Natural killer cell (primary cell): ENCODE measurements around the gene UNC93B1. TPM values are rescaled to one million over a fixed set of nuclear protein-coding genes. Genes with fewer than 3 reads are reported as not detected.
A peak's percentile ranks its signal among the peaks of the same experiment; 100 is the strongest.

Source experiments
- ATAC-seq, 3 donors: fragments of 150-1000 bp in 2 of 3; fragments of 200-7000 bp in 1 of 3; cut with Tn5 transposase; 1 replicate in 1 of 3; 2 replicates in 2 of 3; pipeline ENCODE4 v1.10.0; 2021; ENCODE audit warnings: mild to moderate bottlenecking in 2 of 3, moderate library complexity in 2 of 3
- DNase-seq, 2 donors: peaks; one replicate each; pipeline versions ENCODE4 v3.0.0 to v3.0.0-alpha.2; 2013 to 2021; ENCODE audit warnings: mixed read lengths in 1 of 2
- H3K27ac ChIP-seq: one replicate; pipeline ENCODE4 v1.5.1; 2013; ENCODE audit warnings: mild to moderate bottlenecking, low read length
- H3K27me3 ChIP-seq: one replicate; pipeline ENCODE4 v1.6.1; 2013; ENCODE audit warnings: low read length; ENCODE audit not compliant: control insufficient read depth, insufficient read depth
- H3K36me3 ChIP-seq: one replicate; pipeline ENCODE4 v1.6.1; 2013; ENCODE audit warnings: low read length; ENCODE audit not compliant: control insufficient read depth, insufficient read depth
- H3K4me1 ChIP-seq: one replicate; pipeline ENCODE4 v1.6.1; 2013; ENCODE audit warnings: low read length; ENCODE audit not compliant: control insufficient read depth, insufficient read depth
- H3K4me3 ChIP-seq: one replicate; pipeline ENCODE4 v1.5.1; 2013; ENCODE audit warnings: low read length
- H3K9me3 ChIP-seq: one replicate; pipeline ENCODE4 v1.6.1; 2013; ENCODE audit warnings: low read length; ENCODE audit not compliant: control insufficient read depth, insufficient read depth
- H3K27ac Mint-ChIP-seq, 2 donors: one replicate each; pipeline ENCODE4 v1.8.0; 2022; ENCODE audit warnings: mild to moderate bottlenecking in 2 of 2, mixed read lengths in 2 of 2, moderate library complexity in 1 of 2
- H3K27me3 Mint-ChIP-seq, 2 donors: one replicate each; pipeline ENCODE4 v1.8.0; 2022; ENCODE audit warnings: low read depth in 2 of 2, mixed read lengths in 2 of 2
- H3K36me3 Mint-ChIP-seq: one replicate; pipeline ENCODE4 v1.8.0; 2022; ENCODE audit warnings: mixed read lengths
- H3K4me1 Mint-ChIP-seq, 2 donors: one replicate each; pipeline ENCODE4 v1.8.0; 2022; ENCODE audit warnings: mixed read lengths in 2 of 2
- H3K4me3 Mint-ChIP-seq: one replicate; pipeline ENCODE4 v1.8.0; 2022; ENCODE audit warnings: mild to moderate bottlenecking, moderate library complexity, mixed read lengths
- H3K9me3 Mint-ChIP-seq, 2 donors: one replicate each; pipeline ENCODE4 v1.8.0; 2022; ENCODE audit warnings: mixed read lengths in 2 of 2
- WGBS: methylation state at CpG from one replicate; pipeline ENCODE4 v1.1.7; 2013; ENCODE audit warnings: missing lambda C conversion rate; ENCODE audit not compliant: insufficient coverage; 5-methylcytosine and 5-hydroxymethylcytosine counted together
- intact Hi-C: fragments of 100-400 bp; cut with micrococcal nuclease; formaldehyde crosslinking; loops from one replicate; pipeline ENCODE4 v1.14.2; 2022
- total RNA-seq, 4 donors: library from RNA; stranded (reverse); fragments of 120-200 nt in 1 of 4; gene quantifications; one replicate each; pipeline versions ENCODE4 v1.2.3 to v1.2.4, GENCODE V29; 2013 to 2022
- TF ChIP-seq, protein P1 (sequence below): fragments of 200-600 bp; IDR thresholded peaks from one replicate; pipeline ENCODE4 v1.8.0; 2022; ENCODE audit warnings: antibody characterized with exemption

The UNC93B1 gene
- total RNA-seq, 3 donors from 2014 or later (not counting 1 experiment from before 2014, with no cell fraction given): 26.6 to 44.3 (median 39.7) TPM

DNA sequence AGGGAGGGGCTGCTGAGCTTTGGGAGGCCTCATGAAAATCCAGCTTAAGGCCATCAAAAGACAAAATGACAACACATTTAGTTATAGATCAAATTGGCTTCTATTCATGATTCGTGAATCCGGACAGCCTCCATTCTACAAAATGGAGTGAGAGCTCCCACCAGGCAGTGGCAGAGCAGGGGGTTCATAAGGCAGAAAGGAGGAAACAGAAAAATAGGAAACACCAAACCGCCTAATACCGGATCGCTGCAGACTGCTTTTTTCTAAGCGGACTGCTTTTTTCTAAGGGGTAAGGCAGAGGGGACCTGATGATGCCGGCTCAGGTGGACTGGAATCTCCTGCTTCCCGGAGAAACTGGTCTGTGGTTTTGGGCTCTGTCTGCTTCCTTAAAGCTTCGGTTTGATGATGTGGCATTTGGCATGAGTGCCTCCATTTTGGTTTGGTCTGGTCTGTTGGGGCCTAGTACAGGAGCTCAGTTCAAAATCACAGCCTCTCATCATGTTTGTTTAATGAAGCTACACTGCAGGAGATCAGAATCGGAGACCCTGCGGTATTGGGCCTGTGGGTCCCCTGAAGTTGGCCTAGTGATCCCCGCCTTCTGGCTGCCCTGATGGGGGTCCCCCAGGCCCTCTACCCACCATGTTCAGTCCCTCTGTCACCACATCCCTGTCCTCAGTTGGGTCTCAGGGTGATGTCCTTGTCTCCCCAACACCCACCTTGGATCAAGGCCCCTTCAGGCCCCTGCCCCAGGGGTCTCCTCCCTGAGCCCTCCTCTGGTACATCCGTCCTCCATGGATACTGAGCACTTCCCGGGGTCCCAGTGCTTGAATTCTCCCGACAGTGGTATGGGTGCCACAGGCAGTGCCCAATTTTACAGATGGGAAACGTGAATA lies 7.4 kb upstream of the UNC93B1 start:
- TF ChIP-seq, protein P1, sequence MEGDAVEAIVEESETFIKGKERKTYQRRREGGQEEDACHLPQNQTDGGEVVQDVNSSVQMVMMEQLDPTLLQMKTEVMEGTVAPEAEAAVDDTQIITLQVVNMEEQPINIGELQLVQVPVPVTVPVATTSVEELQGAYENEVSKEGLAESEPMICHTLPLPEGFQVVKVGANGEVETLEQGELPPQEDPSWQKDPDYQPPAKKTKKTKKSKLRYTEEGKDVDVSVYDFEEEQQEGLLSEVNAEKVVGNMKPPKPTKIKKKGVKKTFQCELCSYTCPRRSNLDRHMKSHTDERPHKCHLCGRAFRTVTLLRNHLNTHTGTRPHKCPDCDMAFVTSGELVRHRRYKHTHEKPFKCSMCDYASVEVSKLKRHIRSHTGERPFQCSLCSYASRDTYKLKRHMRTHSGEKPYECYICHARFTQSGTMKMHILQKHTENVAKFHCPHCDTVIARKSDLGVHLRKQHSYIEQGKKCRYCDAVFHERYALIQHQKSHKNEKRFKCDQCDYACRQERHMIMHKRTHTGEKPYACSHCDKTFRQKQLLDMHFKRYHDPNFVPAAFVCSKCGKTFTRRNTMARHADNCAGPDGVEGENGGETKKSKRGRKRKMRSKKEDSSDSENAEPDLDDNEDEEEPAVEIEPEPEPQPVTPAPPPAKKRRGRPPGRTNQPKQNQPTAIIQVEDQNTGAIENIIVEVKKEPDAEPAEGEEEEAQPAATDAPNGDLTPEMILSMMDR: no peak
- H3K9me3 Mint-ChIP-seq: no peaks in the 10 kb centered on the region
- DNase-seq (no peak), ATAC-seq (no peak)
- H3K36me3 Mint-ChIP-seq: no peaks in the 10 kb centered on the region
- no peaks in the 10 kb centered on the region for H3K27me3 Mint-ChIP-seq
- Histone ChIP-seq H3K4me3 (no peak overlapping the region), H3K9me3 (no peaks in the 10 kb centered on the region), H3K27me3 (no peaks in the 10 kb centered on the region), H3K36me3 (no peaks in the 10 kb centered on the region), H3K4me1 (peaks cover 54% of the 10 kb centered on the region), H3K27ac (no peak overlapping the region)
- H3K4me3 Mint-ChIP-seq: peak overlapping the region; percentile 21
- 78% methylated on average over 16 of the region's 16 CpGs for WGBS
- peaks cover 21 to 26% of the 10 kb centered on the region in 2 donors for H3K4me1 Mint-ChIP-seq
- peak overlapping the region in 1 of 2 donors; percentile 24 for H3K27ac Mint-ChIP-seq
- intact Hi-C loops: no loop called here

DNA sequence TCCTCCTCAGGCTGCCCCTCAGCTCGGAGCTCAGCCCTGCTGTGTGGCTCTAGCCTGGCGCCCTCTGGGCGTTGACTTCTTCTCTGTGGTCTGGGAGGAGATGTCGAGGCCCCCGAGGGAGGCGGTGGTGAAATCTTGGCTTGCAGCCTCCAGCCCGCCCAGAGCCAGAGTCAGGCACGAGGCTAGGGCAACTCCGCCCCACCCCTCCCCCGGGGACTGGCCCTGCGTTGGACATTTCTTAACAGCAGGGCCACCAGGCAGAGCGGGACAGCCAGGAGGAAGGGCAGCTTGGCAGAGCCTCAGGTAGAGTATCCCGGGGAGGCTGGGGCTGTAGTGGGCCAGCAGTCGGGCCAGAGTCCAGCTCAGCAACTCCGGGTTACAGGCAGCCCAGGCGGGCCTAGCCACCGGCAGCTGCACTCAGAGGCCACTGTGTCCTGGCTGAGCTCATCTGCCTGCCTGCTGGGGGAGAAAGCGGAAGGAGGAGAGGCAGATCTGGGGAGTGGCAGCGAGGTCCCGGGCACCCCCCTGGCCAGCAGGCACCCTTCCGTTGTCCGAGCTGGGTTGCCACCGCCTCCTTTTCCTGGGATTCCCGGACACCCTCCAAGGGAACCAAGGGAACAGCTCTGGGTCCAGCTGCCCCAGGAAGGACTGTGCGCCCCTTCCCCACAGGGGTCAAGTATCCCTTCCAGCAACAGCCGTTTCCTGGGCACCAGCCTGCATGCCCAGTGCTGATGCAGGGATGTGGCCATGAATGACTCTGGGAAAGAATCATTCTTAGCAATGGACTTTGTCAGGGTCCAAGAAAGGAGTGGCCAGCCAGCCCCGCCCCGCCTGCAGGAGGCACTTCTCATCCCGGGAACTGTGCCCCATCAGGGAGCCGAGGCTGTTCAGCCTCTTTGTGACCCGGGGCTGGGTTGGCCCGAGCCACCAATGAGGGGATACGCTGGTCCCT lies 6.5 kb upstream of the UNC93B1 start, which contains the start of gene ALDH3B1:
ALDH3B1 (plus strand) TSS at position 238 of the 952 bp plus-strand sequence. CDS start 4,971 bp downstream, outside the sequence.
- Histone ChIP-seq H3K4me3 (peak within 1 kb of the TSS; percentile 8), H3K4me1 (peaks cover 54% of the 10 kb centered on the region), H3K9me3 (no peaks in the 10 kb centered on the region), H3K36me3 (no peaks in the 10 kb centered on the region), H3K27ac (peak within 1 kb of the TSS; percentile 47), H3K27me3 (no peaks in the 10 kb centered on the region)
- TF ChIP-seq, protein P1: no peak
- peak within 1 kb of the TSS in 1 of 2 donors; percentile 88 for H3K27ac Mint-ChIP-seq
- ATAC-seq (peak; percentile 40 to 75 (median 69)), DNase-seq (no peak)
- 49% methylated on average over 33 of the region's 33 CpGs for WGBS
- H3K4me1 Mint-ChIP-seq: peaks cover 21 to 26% of the 10 kb centered on the region in 2 donors
- H3K4me3 Mint-ChIP-seq: peak within 1 kb of the TSS; percentile 74
- H3K36me3 Mint-ChIP-seq: no peaks in the 10 kb centered on the region
- no peaks in the 10 kb centered on the region for H3K27me3 Mint-ChIP-seq
- intact Hi-C loops: no loop called here
- H3K9me3 Mint-ChIP-seq: no peaks in the 10 kb centered on the region

DNA sequence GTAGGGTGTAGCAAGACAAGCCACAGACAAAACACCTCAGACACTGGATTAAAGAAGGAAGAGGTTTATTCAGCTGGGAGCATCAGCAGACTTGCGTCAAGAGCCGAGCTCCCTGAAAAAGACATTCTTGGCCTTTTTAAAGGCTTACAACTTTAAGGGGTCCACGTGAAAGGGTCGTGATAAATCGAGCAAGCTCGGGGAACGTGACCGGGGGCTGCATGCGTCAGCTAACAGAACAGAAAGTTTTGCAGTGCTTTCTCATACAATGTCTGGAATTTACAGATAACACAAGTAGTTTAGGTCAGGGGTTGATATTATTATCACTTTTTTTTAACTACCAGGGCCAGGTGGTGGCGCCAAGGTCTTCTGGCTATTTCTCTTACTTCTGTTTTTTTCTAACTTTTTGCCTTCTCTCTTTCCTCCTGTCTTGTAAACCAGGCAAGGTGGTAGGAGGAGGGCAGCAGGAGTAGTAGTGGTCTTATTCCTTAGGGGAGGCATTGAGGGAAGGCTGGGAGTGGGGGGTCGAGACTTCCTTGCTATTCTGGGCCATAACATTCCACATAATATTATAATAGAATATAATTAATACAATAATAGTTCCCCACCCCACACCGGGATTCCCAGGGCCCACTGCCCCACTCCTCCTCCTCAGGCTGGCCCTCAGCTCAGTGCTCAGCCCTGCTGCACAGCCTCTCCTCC lies 5.6 kb upstream of the UNC93B1 start:
- Mint-ChIP-seq H3K27ac (peak overlapping the region in 1 of 2 donors; percentile 88), H3K4me1 (peaks cover 21 to 32% of the 10 kb centered on the region in 2 donors), H3K36me3 (no peaks in the 10 kb centered on the region), H3K9me3 (no peaks in the 10 kb centered on the region), H3K4me3 (peak overlapping the region; percentile 74), H3K27me3 (no peaks in the 10 kb centered on the region)
- H3K4me1 ChIP-seq: peaks cover 58% of the 10 kb centered on the region
- DNase-seq (no peak), ATAC-seq (peak in 1 of 3 donors; percentile 38)
- H3K27me3 ChIP-seq: no peaks in the 10 kb centered on the region
- WGBS: 50% methylated on average over 10 of the region's 12 CpGs
- H3K4me3 ChIP-seq: no peak overlapping the region
- intact Hi-C loops: loop anchor here (10.0 kb wide), 1 partner anchor 195 kb away; no protein-coding TSS in a partner anchor
- peak overlapping the region; percentile 34 for H3K27ac ChIP-seq
- H3K9me3 ChIP-seq: no peaks in the 10 kb centered on the region
- H3K36me3 ChIP-seq: no peaks in the 10 kb centered on the region
- TF ChIP-seq, protein P1: no peak
